HFF-Myc (cell line): ENCODE results near the gene RSAD2.

Experiments used
- DNase-seq: peaks from one replicate; pipeline ENCODE4 v3.0.0-alpha.2; 2011; ENCODE audit warnings: low read depth; ENCODE audit errors: extremely low read depth
- H3K4me3 ChIP-seq: replicated peaks from 2 replicates; pipeline ENCODE4 v1.5.1; 2011; ENCODE audit warnings: low read depth, mild to moderate bottlenecking, control low read depth, low read length
- TF ChIP-seq, protein P1 (sequence below): IDR thresholded peaks from 2 replicates; pipeline ENCODE4 v1.5.1; 2012; ENCODE audit warnings: mild to moderate bottlenecking, low read depth, low read length, control low read depth; ENCODE audit errors: missing control alignments

Gene RSAD2

DNA sequence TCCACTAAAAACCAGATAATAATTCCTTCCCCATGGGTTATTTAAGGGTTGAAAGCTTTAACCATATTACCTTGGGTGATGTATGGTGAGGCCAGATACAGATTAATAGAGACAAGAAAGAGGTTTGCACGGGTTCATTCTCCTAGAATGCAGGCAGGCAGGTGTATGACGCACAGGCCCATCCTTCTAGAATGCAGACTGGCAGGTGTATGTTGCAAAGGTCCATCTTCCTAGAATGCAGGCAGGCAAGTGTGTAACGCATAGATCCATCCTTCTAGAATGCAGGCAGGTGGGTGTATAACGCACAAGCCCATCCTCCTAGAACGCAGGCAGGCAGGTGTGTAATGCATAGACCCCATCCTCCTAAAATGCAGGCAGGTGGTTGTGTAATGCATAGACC is 3.9 kb downstream of the RSAD2 start:
- TF ChIP-seq, protein P1, sequence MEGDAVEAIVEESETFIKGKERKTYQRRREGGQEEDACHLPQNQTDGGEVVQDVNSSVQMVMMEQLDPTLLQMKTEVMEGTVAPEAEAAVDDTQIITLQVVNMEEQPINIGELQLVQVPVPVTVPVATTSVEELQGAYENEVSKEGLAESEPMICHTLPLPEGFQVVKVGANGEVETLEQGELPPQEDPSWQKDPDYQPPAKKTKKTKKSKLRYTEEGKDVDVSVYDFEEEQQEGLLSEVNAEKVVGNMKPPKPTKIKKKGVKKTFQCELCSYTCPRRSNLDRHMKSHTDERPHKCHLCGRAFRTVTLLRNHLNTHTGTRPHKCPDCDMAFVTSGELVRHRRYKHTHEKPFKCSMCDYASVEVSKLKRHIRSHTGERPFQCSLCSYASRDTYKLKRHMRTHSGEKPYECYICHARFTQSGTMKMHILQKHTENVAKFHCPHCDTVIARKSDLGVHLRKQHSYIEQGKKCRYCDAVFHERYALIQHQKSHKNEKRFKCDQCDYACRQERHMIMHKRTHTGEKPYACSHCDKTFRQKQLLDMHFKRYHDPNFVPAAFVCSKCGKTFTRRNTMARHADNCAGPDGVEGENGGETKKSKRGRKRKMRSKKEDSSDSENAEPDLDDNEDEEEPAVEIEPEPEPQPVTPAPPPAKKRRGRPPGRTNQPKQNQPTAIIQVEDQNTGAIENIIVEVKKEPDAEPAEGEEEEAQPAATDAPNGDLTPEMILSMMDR, result no peak
- no peak overlapping the region for H3K4me3 ChIP-seq
- no peak for DNase-seq

DNA sequence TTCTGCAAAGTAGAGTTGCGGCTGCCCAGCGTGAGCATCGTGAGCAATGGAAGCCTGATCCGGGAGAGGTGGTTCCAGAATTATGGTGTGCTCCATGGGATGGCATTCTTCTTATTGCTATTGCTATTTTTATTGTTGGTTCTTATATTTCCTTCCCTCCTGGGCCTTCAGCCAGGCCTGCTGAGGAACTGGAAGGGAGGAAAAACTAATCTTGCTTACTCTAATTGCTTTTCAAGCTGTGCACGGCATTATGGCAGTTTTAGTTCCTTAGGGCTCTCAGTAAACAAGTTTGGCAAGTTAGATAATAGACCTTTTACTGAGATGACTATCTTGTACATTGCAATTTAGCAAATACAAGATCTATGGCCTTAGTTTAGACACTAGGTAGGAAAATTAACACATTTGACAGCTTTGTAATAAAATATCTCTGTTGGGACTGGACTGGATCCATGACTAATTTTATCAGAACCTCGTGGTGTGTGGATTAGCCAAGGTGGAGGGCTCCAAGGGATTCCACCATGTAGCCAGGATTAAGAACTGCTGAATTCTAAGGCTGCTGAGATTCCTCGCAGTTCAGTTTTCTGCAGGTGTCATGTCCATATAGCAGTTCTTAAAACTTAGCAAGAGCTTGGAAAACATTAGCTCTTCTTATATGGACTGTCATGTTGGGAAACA is 6.0 kb downstream of the RSAD2 start:
- DNase-seq, result no peak
- TF ChIP-seq, protein P1, result no peak
- H3K4me3 ChIP-seq, result no peak overlapping the region

DNA sequence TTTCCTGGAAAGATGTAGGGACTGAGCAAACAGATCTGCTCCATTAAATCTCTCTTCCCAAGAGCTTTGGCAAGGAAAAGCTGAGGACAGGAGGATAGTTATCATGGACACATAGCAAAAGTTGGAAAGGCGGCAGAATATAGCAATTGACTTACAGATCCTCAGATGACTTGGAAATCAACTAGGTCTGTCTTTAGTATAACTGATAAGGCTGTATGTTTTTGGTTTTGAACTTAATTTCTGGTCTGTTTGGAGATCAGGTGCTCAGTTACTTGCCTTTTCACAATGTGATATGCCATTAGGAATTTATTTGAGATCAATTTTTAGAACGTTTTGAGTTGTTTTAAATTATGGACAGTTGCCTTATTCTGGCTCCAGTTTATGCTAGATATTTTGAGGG is 8.0 kb downstream of the RSAD2 start:
- H3K4me3 ChIP-seq, result no peak overlapping the region
- TF ChIP-seq, protein P1, result no peak
- no peak for DNase-seq

- TF ChIP-seq, protein P1, result no peak
- no peak overlapping the region for H3K4me3 ChIP-seq
- DNase-seq, result no peak
Observed at GRCh38 chr2:6885968-6886367, 8.4 kb downstream of the RSAD2 start.

DNA sequence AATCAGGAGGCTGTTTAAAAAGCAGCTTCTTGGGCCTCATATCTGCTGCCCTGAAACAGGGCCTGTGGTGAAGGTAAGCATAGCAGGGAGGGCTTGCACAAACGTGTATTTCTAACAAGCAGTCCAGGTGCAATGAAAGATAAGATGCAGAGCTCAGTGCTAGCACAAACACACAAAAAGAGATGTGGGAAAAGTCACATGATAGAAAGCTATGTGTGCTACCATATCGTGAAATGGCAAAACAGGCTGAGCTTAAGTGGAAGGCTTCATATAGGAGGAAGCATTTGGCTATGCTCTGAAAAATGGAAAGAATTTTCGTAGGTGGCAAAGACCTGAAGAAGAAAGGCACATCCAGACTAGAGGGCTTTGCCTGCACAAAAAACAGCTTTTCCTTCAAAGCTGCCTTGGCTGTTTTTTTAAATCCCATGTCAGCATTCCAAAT is 10.2 kb downstream of the RSAD2 start:
- DNase-seq, result no peak
- no peak overlapping the region for H3K4me3 ChIP-seq
- TF ChIP-seq, protein P1, result no peak

DNA sequence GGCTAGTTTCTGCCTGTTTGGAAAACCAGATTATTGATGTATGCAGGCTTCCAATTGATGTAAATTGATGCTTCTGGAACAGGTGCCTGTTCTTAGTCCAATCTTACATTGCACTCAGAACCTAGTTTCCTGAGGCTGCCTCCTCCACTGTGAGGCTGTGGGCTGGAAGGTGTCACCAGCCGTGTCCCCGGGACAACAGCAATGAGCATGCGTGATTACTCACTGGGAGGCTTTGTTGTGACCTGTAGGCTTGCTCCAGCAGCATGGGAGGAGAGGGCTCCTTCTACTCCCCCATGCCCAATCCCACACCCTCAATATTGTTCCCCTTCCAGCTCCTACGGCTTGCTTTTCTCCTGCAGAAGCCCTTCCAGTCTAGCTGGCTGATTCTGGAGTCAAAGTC is 11.1 kb downstream of the RSAD2 start:
- TF ChIP-seq, protein P1, result no peak
- no peak overlapping the region for H3K4me3 ChIP-seq
- DNase-seq, result no peak
